Effector memory CD8-positive, alpha-beta T cell (primary cell): Measurements from ENCODE around the gene FSCB.
"Not testable (repeated sequence)": the region's sequence is repeated elsewhere in the genome, so short reads cannot be mapped to it uniquely, and the experiment has no call there.

ENCODE experiments used
- ATAC-seq: fragments of 150-1000 bp; cut with Tn5 transposase; replicated peaks from 2 replicates; pipeline ENCODE4 v1.10.0; 2021; ENCODE audit warnings: mild to moderate bottlenecking, moderate library complexity
- DNase-seq, 3 experiments: peaks; one replicate each; pipeline ENCODE4 v3.0.0; 2021
- H3K27ac Mint-ChIP-seq, 2 donors: one replicate each; pipeline ENCODE4 v1.8.0; 2022; ENCODE audit warnings: mild to moderate bottlenecking in 2 of 2, mixed read lengths in 2 of 2, moderate library complexity in 2 of 2
- H3K27me3 Mint-ChIP-seq, 2 donors: one replicate each; pipeline ENCODE4 v1.8.0; 2022; ENCODE audit warnings: mixed read lengths in 2 of 2
- H3K36me3 Mint-ChIP-seq: one replicate; pipeline ENCODE4 v1.8.0; 2022; ENCODE audit warnings: mild to moderate bottlenecking, moderate library complexity, mixed read lengths; ENCODE audit not compliant: insufficient read depth
- H3K4me1 Mint-ChIP-seq, 2 donors: one replicate each; pipeline ENCODE4 v1.8.0; 2022; ENCODE audit warnings: low read depth in 2 of 2, mixed read lengths in 2 of 2
- H3K4me3 Mint-ChIP-seq, 2 donors: one replicate each; pipeline ENCODE4 v1.8.0; 2022; ENCODE audit warnings: mild to moderate bottlenecking in 2 of 2, mixed read lengths in 2 of 2, moderate library complexity in 2 of 2
- H3K9me3 Mint-ChIP-seq, 2 donors: one replicate each; pipeline ENCODE4 v1.8.0; 2022; ENCODE audit warnings: mixed read lengths in 2 of 2
- total RNA-seq, 9 experiments: gene quantifications; one replicate each; lab custom pipeline; 2026; lab: John Stamatoyannopoulos, UW

The FSCB gene, protein sequence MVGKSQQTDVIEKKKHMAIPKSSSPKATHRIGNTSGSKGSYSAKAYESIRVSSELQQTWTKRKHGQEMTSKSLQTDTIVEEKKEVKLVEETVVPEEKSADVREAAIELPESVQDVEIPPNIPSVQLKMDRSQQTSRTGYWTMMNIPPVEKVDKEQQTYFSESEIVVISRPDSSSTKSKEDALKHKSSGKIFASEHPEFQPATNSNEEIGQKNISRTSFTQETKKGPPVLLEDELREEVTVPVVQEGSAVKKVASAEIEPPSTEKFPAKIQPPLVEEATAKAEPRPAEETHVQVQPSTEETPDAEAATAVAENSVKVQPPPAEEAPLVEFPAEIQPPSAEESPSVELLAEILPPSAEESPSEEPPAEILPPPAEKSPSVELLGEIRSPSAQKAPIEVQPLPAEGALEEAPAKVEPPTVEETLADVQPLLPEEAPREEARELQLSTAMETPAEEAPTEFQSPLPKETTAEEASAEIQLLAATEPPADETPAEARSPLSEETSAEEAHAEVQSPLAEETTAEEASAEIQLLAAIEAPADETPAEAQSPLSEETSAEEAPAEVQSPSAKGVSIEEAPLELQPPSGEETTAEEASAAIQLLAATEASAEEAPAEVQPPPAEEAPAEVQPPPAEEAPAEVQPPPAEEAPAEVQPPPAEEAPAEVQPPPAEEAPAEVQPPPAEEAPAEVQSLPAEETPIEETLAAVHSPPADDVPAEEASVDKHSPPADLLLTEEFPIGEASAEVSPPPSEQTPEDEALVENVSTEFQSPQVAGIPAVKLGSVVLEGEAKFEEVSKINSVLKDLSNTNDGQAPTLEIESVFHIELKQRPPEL
- 0 reads per million in 9 experiments for total RNA-seq

DNA sequence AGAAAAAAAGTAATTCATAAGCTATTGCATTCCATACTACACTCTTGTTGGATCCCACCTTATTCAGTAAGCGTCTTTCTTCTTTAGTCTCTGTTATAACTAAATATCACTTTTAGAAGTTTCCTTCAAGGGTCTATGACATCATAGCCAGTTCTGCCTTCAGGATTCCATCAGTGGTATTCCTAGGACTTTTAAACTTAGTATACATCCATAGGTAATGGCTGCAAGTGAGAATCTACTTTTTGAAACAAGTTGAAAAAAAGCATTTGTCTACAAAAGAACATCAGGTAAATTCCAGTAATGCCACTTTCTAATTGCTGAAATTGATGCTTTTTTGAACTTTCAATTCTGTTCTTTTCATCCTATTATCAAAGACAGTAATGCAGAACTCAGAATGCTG lies at the start of gene FSCB:
Gene FSCB, minus strand, starts transcription at position 101 of the 400 bp plus-strand sequence. CDS start 296 bp downstream, outside the sequence.
- Mint-ChIP-seq H3K36me3 (no peaks in the 10 kb centered on the region), H3K27ac (no peak within 1 kb of the TSS), H3K4me3 (no peak within 1 kb of the TSS), H3K27me3 (no peaks in the 10 kb centered on the region), H3K4me1 (no peaks in the 10 kb centered on the region), H3K9me3 (peaks cover 7 to 11% of the 10 kb centered on the region in 2 donors)
- DNase-seq: no peak
- ATAC-seq: no peak

DNA sequence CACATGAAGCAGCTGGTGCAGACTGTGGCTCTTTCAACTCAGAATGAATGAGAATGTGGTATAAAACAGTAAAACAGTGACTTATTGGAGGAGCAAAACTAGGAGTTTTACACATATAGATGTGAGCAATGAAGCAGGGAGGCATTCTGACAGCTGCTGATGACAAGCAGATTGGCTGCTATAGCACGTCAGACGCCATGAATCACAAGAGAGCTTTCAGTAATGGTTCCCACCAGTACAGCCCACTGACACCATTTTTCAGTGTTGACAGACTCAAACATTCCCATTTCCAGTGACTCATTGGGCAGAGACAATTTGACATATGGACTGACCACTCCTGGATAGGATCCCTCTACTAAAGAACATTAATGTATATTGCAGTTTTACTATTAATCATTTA lies 24.6 kb upstream of the FSCB start:
- no peaks in the 10 kb centered on the region for H3K27me3 Mint-ChIP-seq
- H3K9me3 Mint-ChIP-seq: peaks cover 7 to 8% of the 10 kb centered on the region in 2 donors

DNA sequence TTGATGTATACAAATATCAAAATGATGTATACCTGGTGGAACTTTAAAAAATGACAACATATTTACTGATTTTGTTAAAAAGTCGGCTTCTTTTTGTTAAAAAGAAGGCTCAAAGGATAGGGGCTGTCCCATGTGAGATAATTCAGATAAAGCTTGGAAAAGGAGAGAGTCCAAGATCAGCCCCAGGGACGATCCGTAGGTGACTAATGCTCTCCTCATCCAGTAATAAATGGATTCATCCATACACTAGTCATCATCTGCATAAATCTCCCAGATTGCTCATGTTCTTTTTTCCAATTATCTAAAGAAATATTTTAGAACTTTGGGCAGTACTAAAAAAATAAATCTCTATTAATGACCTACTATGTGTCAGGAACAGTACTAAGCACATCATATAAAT lies 23.4 kb upstream of the FSCB start:
- Mint-ChIP-seq H3K9me3 (peaks cover 7 to 8% of the 10 kb centered on the region in 2 donors), H3K27me3 (no peaks in the 10 kb centered on the region)

More for the DNA sequence above, 24.6 kb upstream of the FSCB start:
- no peaks in the 10 kb centered on the region for H3K4me1 Mint-ChIP-seq
- ATAC-seq (no peak), DNase-seq (no peak)
- no peaks in the 10 kb centered on the region for H3K36me3 Mint-ChIP-seq
- H3K27ac Mint-ChIP-seq: no peak overlapping the region
- no peak overlapping the region for H3K4me3 Mint-ChIP-seq

GRCh38 chr14:44529026-44529425 lies 21.9 kb upstream of the FSCB start:
- Mint-ChIP-seq H3K36me3 (no peaks in the 10 kb centered on the region), H3K27ac (no peak overlapping the region), H3K4me1 (no peaks in the 10 kb centered on the region), H3K4me3 (no peak overlapping the region), H3K9me3 (peaks cover 8 to 9% of the 10 kb centered on the region in 2 donors), H3K27me3 (no peaks in the 10 kb centered on the region)
- ATAC-seq: no peak
- DNase-seq: no peak

More for the DNA sequence above, 23.4 kb upstream of the FSCB start:
- Mint-ChIP-seq H3K4me1 (no peaks in the 10 kb centered on the region), H3K36me3 (no peaks in the 10 kb centered on the region), H3K27ac (no peak overlapping the region), H3K4me3 (no peak overlapping the region)
- no peak for ATAC-seq
- no peak for DNase-seq

GRCh38 chr14:44528180-44528579 lies 21.1 kb upstream of the FSCB start:
- no peaks in the 10 kb centered on the region for H3K36me3 Mint-ChIP-seq
- H3K27me3 Mint-ChIP-seq: no peaks in the 10 kb centered on the region
- peaks cover under 1 to 6% of the 10 kb centered on the region in 2 donors for H3K9me3 Mint-ChIP-seq
- H3K4me3 Mint-ChIP-seq: no peak overlapping the region
- no peak for ATAC-seq
- H3K27ac Mint-ChIP-seq: no peak overlapping the region
- no peak for DNase-seq
- H3K4me1 Mint-ChIP-seq: no peaks in the 10 kb centered on the region

GRCh38 chr14:44525237-44525636 lies 18.2 kb upstream of the FSCB start:
- H3K27ac Mint-ChIP-seq: no peak overlapping the region
- no peaks in the 10 kb centered on the region for H3K36me3 Mint-ChIP-seq
- peaks cover 7 to 14% of the 10 kb centered on the region in 2 donors for H3K9me3 Mint-ChIP-seq
- H3K27me3 Mint-ChIP-seq: no peaks in the 10 kb centered on the region
- no peak overlapping the region for H3K4me3 Mint-ChIP-seq
- DNase-seq (no peak), ATAC-seq (no peak)
- H3K4me1 Mint-ChIP-seq: no peaks in the 10 kb centered on the region

GRCh38 chr14:44515668-44516067 lies 8.6 kb upstream of the FSCB start:
- not testable (repeated sequence) for H3K27me3 Mint-ChIP-seq

DNA sequence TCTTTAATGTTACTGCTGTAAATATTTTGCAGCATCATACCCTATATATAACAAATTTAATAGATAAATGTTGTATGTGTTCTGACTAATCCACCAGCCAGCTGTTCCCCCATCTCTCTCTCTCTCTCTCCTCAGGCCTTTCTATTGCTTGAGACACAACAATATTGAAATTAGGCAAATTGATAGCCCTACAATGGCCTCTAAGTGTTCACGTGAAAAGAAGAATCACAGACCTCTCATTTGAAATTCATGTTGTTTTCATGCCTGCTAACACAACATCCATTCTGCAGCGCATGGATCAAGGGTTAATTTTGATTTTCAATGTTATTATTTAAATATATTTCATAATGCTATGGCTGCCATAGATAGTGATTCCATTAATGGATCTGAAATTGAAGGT lies 1.8 kb upstream of the FSCB start:
- Mint-ChIP-seq H3K4me1 (no peaks in the 10 kb centered on the region), H3K4me3 (no peak overlapping the region), H3K9me3 (peaks cover 11 to 15% of the 10 kb centered on the region in 2 donors), H3K27ac (no peak overlapping the region), H3K36me3 (no peaks in the 10 kb centered on the region), H3K27me3 (no peaks in the 10 kb centered on the region)
- DNase-seq: no peak
- no peak for ATAC-seq

More at GRCh38 chr14:44515668-44516067, 8.6 kb upstream of the FSCB start:
- not testable (repeated sequence) for H3K27ac Mint-ChIP-seq, ATAC-seq, H3K4me3 Mint-ChIP-seq, DNase-seq, H3K36me3 Mint-ChIP-seq, H3K4me1 Mint-ChIP-seq
- H3K9me3 Mint-ChIP-seq: peaks cover 5 to 28% of the 10 kb centered on the region in 2 donors

DNA sequence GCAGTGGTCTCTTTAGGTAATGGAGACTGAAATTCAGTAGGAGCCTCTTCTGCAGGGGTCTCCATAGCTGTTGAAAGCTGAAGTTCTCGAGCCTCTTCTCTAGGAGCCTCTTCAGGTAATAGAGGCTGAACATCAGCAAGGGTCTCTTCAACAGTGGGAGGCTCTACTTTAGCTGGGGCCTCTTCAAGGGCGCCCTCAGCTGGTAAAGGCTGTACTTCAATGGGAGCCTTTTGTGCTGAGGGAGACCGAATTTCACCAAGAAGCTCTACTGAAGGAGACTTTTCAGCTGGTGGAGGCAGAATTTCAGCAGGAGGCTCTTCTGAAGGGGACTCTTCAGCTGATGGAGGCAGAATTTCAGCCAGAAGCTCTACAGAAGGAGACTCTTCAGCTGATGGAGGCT lies 1.5 kb downstream of the FSCB start:
- Mint-ChIP-seq H3K4me3 (no peak overlapping the region), H3K27me3 (no peaks in the 10 kb centered on the region), H3K9me3 (peaks cover 3 to 8% of the 10 kb centered on the region in 2 donors), H3K4me1 (no peaks in the 10 kb centered on the region), H3K27ac (no peak overlapping the region), H3K36me3 (no peaks in the 10 kb centered on the region)
- ATAC-seq (no peak), DNase-seq (no peak)

- peaks cover 4% of the 10 kb centered on the region for H3K36me3 Mint-ChIP-seq
- no peaks in the 10 kb centered on the region for H3K27me3 Mint-ChIP-seq
- no peaks in the 10 kb centered on the region for H3K4me1 Mint-ChIP-seq
- no peak for ATAC-seq
- peaks cover 0 to 9% of the 10 kb centered on the region in 2 donors for H3K9me3 Mint-ChIP-seq
- no peak overlapping the region for H3K27ac Mint-ChIP-seq
- DNase-seq: no peak
- no peak overlapping the region for H3K4me3 Mint-ChIP-seq
Measured at GRCh38 chr14:44497148-44497547, 9.9 kb downstream of the FSCB start.

- DNase-seq: no peak
- H3K4me1 Mint-ChIP-seq: no peaks in the 10 kb centered on the region
- no peak for ATAC-seq
- no peak overlapping the region for H3K27ac Mint-ChIP-seq
- H3K4me3 Mint-ChIP-seq: no peak overlapping the region
- H3K27me3 Mint-ChIP-seq: no peaks in the 10 kb centered on the region
- peaks cover 0 to 4% of the 10 kb centered on the region in 2 donors for H3K9me3 Mint-ChIP-seq
- H3K36me3 Mint-ChIP-seq: no peaks in the 10 kb centered on the region
Measured at GRCh38 chr14:44494137-44494536, 12.9 kb downstream of the FSCB start.

GRCh38 chr14:44490966-44491365 lies 16.1 kb downstream of the FSCB start:
- H3K27ac Mint-ChIP-seq: no peak overlapping the region
- H3K4me3 Mint-ChIP-seq: no peak overlapping the region
- no peak for ATAC-seq
- no peak for DNase-seq
- H3K9me3 Mint-ChIP-seq: peaks cover 10 to 14% of the 10 kb centered on the region in 2 donors
- H3K27me3 Mint-ChIP-seq: no peaks in the 10 kb centered on the region
- H3K4me1 Mint-ChIP-seq: no peaks in the 10 kb centered on the region
- no peaks in the 10 kb centered on the region for H3K36me3 Mint-ChIP-seq

DNA sequence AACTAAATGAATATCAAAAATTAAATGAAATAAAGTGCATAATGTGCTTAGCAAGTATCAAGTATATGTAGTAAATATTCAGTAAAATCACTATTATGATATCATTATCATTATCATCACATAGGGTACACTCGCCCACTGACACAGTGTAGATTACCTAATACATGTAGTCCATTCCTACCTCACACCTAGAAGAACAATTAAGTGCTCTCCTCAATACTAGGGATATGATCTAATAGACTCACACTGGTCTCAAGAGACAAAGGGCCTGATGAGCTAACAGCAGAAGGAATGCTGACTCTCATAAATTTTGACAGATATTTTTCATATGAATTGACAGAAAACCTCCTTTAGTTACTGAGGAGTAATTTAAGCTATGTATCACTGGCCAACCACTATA lies 29.1 kb downstream of the FSCB start:
- Mint-ChIP-seq H3K36me3 (no peaks in the 10 kb centered on the region), H3K4me3 (no peak overlapping the region), H3K4me1 (no peaks in the 10 kb centered on the region), H3K27ac (no peak overlapping the region), H3K9me3 (peaks cover 23 to 30% of the 10 kb centered on the region in 2 donors), H3K27me3 (no peaks in the 10 kb centered on the region)
- ATAC-seq (no peak), DNase-seq (no peak)
